Spinal cord (tissue), 10 donors: ENCODE results near the gene MRPS18C. TPM values are rescaled to one million over a fixed set of nuclear protein-coding genes. Genes with fewer than 3 reads are reported as not detected.

Experiments
- DNase-seq, 6 donors: peaks; one replicate each; pipeline versions ENCODE4 v3.0.0 to v3.0.0-alpha.2; 2013 to 2015; ENCODE audit warnings: low spot score in 6 of 6, low read depth in 4 of 6
- H3K27ac ChIP-seq: one replicate; pipeline ENCODE4 v1.5.1; 2013; ENCODE audit warnings: low read depth, low read length, control low read depth
- H3K27me3 ChIP-seq: one replicate; pipeline ENCODE4 v1.6.1; 2013; ENCODE audit warnings: low read length; ENCODE audit not compliant: control insufficient read depth, insufficient read depth
- H3K36me3 ChIP-seq: one replicate; pipeline ENCODE4 v1.6.1; 2013; ENCODE audit warnings: low read length; ENCODE audit not compliant: control insufficient read depth, insufficient read depth
- H3K4me1 ChIP-seq: one replicate; pipeline ENCODE4 v1.6.1; 2013; ENCODE audit warnings: low read length; ENCODE audit not compliant: control insufficient read depth, insufficient read depth
- H3K4me3 ChIP-seq: one replicate; pipeline ENCODE4 v1.5.1; 2013; ENCODE audit warnings: low read depth, low read length, control low read depth
- H3K9me3 ChIP-seq: one replicate; pipeline ENCODE4 v1.6.1; 2013; ENCODE audit warnings: low read length; ENCODE audit not compliant: control insufficient read depth, insufficient read depth
- WGBS: methylation state at CpG from one replicate; pipeline ENCODE4 v1.1.5; 2013; ENCODE audit warnings: missing lambda C conversion rate; ENCODE audit not compliant: insufficient coverage; 5-methylcytosine and 5-hydroxymethylcytosine counted together
- long read RNA-seq, 4 donors: transcript quantifications; one replicate each; lab custom pipeline, GENCODE V29; 2026
- polyA plus RNA-seq, 2 donors: library from polyadenylated mRNA; unstranded; fragments of 120-200 nt; gene quantifications; one replicate each; pipeline ENCODE4 v1.2.1, GENCODE V29; 2013; ENCODE audit not compliant: insufficient read length in 2 of 2
- total RNA-seq, 2 donors: library from RNA; depleted of rRNA in 1 of 2; stranded (reverse); fragments of 120-200 nt in 1 of 2; fragments of >200 nt in 1 of 2; gene quantifications; one replicate each; pipeline versions ENCODE4 v1.2.3 to v1.2.4, GENCODE V29; 2013 to 2014
- donor health status: healthy.

MRPS18C gene
- total RNA-seq (10 to 100 TPM; 30.1 to 45.4 TPM), polyA plus RNA-seq (10 to 100 TPM; 59.8 to 64.7 TPM)
- long read RNA-seq, donor 1, transcript MRPS18C-201 (6 exons, 1,643 nt): major isoform, 42 of 46 reads
- long read RNA-seq, donor 1, partial matches to known transcripts: 0 of 46 reads
- long read RNA-seq, donor 1, other reads (novel, unspliced or antisense): 0 of 46 reads
- long read RNA-seq, donor 2, transcript MRPS18C-201 (6 exons, 1,643 nt): major isoform, 24 of 27 reads
- long read RNA-seq, donor 2, partial matches to known transcripts: 0 of 27 reads
- long read RNA-seq, donor 2, other reads (novel, unspliced or antisense): 0 of 27 reads
- long read RNA-seq, donor 3, transcript MRPS18C-201 (6 exons, 1,643 nt): major isoform, 28 of 29 reads
- long read RNA-seq, donor 3, partial matches to known transcripts: 0 of 29 reads
- long read RNA-seq, donor 3, other reads (novel, unspliced or antisense): 0 of 29 reads
- long read RNA-seq, donor 4, transcript MRPS18C-204 (5 exons, 666 nt): minor isoform, 16 of 121 reads
- long read RNA-seq, donor 4, transcript MRPS18C-201 (6 exons, 1,643 nt): major isoform, 75 of 121 reads
- long read RNA-seq, donor 4, partial matches to known transcripts: 6 of 121 reads
- long read RNA-seq, donor 4, other reads (novel, unspliced or antisense): 22 of 121 reads

- Histone ChIP-seq H3K36me3 (peaks cover 12% of the 10 kb centered on the region), H3K27ac (peak within 1 kb of the TSS; percentile 97), H3K4me1 (peaks cover 7% of the 10 kb centered on the region), H3K27me3 (no peaks in the 10 kb centered on the region), H3K4me3 (peak within 1 kb of the TSS; percentile 98), H3K9me3 (no peaks in the 10 kb centered on the region)
- WGBS: under 1% methylated on average over 53 of the region's 58 CpGs
- peak; percentile 95 to 100 (median 98) for DNase-seq
Observed at GRCh38 chr4:83455281-83456183, at the start of gene MRPS18C, which contains the start of gene HELQ. Gene MRPS18C (plus strand): TSS chr4:83456058. CDS start chr4:83456078, 20 bp downstream. Gene HELQ (minus strand): TSS chr4:83455823. CDS start chr4:83455693, 130 bp downstream.

GRCh38 chr4:83408908-83409307, 47.0 kb upstream of the MRPS18C start:
- no peaks in the 10 kb centered on the region for H3K4me1 ChIP-seq
- H3K9me3 ChIP-seq: no peaks in the 10 kb centered on the region
- WGBS: no CpG with 5 or more reads among the region's 1 CpG
- H3K27me3 ChIP-seq: no peaks in the 10 kb centered on the region
- H3K4me3 ChIP-seq: no peak overlapping the region
- no peak for DNase-seq
- no peaks in the 10 kb centered on the region for H3K36me3 ChIP-seq
- no peak overlapping the region for H3K27ac ChIP-seq

DNA sequence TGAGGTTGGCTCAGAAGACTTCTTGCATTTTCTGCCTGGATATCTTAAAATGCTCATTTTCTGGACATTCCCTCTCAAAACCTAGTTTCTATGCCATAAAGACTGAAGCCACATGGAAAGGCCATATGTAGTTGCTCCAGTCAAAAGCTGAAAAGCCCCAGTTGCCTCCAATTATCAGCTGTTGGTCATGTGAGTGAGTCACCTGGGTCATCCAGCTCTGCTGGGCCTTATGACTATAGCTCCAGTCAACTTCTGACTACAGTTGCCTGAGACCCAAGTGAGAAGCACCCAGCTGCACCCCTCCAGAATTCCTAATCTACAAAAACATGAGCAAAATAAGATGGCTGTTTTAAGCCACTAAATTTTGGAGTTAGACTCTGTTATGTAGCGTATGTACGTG, 42.2 kb upstream of the MRPS18C start:
- no peak for DNase-seq
- no CpG with 5 or more reads among the region's 2 CpGs for WGBS
- no peaks in the 10 kb centered on the region for H3K4me1 ChIP-seq

DNA sequence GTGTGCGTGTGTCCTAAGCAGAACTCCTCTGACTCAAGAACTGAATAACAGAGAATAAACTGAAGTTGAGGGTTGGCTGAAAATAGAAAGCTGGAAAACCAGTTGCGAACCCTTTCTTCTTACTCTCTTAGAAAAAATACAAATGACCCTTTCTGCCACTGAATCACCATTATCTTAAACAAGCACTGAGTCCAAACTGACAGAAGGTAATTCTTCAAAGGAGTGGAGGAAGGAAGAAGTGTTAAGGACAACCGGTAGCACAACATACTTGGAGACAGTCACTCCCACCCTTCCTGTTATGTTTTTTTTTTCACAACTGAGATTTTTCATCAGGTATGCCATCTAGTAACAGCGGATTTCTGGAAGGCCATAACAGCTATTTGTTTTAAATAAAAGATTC, 38.3 kb upstream of the MRPS18C start:
- WGBS: no CpG with 5 or more reads among the region's 4 CpGs

More for the DNA sequence above, 42.2 kb upstream of the MRPS18C start:
- Histone ChIP-seq H3K36me3 (peaks cover 7% of the 10 kb centered on the region), H3K9me3 (no peaks in the 10 kb centered on the region), H3K27me3 (no peaks in the 10 kb centered on the region), H3K27ac (no peak overlapping the region), H3K4me3 (no peak overlapping the region)

GRCh38 chr4:83418211-83418610, 37.6 kb upstream of the MRPS18C start:
- Histone ChIP-seq H3K9me3 (no peaks in the 10 kb centered on the region), H3K4me1 (no peaks in the 10 kb centered on the region), H3K27me3 (no peaks in the 10 kb centered on the region), H3K27ac (no peak overlapping the region), H3K4me3 (no peak overlapping the region), H3K36me3 (peaks cover 16% of the 10 kb centered on the region)
- DNase-seq: no peak

More for the DNA sequence above, 38.3 kb upstream of the MRPS18C start:
- H3K4me1 ChIP-seq: no peaks in the 10 kb centered on the region
- H3K27ac ChIP-seq: no peak overlapping the region
- H3K9me3 ChIP-seq: no peaks in the 10 kb centered on the region
- H3K4me3 ChIP-seq: no peak overlapping the region
- H3K27me3 ChIP-seq: no peaks in the 10 kb centered on the region
- no peak for DNase-seq
- peaks cover 16% of the 10 kb centered on the region for H3K36me3 ChIP-seq

DNA sequence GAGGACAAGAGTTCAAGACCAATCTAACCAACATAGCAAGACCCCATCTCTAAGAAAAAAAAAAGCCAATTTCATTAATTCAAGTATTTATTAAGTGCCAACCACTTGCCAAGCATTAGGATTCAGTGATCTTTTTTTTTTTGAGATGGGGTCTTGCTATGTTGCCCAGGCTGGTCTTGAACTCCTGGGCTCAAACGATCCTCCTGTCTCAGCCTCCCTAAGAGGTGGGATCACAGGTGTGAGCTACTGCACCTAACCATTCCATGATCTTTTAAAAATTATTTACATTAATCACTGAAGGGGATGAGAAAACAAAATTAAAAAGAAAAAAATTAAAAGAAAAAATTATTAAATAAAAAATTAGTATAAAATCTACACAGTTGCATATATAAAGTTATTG, 24.7 kb upstream of the MRPS18C start:
- H3K27ac ChIP-seq: no peak overlapping the region
- H3K4me3 ChIP-seq: no peak overlapping the region
- no peaks in the 10 kb centered on the region for H3K4me1 ChIP-seq
- H3K9me3 ChIP-seq: no peaks in the 10 kb centered on the region
- WGBS: no CpG with 5 or more reads among the region's 1 CpG
- no peaks in the 10 kb centered on the region for H3K27me3 ChIP-seq
- DNase-seq: no peak
- H3K36me3 ChIP-seq: peaks cover 6% of the 10 kb centered on the region

DNA sequence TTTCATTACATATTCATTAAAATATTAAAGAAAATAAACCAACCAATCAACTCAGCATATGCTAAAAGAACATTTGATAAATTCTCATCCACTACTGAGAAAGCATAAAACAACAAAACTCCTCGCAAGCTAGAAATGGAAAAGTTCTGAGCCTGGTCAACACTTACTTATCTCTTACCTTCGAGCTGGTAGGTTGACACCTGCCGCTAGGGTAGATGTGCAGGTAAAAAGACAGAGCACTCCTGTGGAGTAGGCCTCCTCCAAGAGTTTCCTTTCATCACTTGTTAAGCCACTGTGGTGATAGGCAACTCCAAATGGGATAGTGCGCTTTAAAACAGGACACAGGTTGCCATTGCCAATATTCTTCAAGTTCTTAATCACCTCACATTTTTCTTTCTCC, 19.2 kb upstream of the MRPS18C start:
- no peak for DNase-seq
- Histone ChIP-seq H3K4me1 (no peaks in the 10 kb centered on the region), H3K9me3 (no peaks in the 10 kb centered on the region), H3K4me3 (no peak overlapping the region), H3K27me3 (no peaks in the 10 kb centered on the region), H3K27ac (no peak overlapping the region), H3K36me3 (peaks cover 12% of the 10 kb centered on the region)
- WGBS: no CpG with 5 or more reads among the region's 4 CpGs

DNA sequence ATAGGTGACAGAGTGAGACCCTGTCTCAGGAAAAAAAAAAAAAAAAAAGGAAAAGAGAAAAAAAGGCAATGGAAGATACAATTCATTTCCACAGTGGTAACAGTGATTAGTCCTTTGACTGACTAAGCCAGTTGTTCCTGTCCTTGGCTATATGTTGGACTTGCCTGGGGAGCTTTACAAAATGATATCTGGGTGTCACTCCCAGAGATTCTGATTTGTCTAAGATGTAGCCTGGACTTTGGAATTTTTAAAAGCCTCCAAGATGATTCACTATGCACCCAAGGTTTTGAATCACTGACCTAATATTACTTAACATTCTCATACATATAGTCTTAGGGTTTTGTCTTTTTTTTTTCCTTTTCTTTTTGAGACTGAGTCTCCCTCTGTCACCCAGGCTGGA, 17.1 kb upstream of the MRPS18C start:
- Histone ChIP-seq H3K27me3 (no peaks in the 10 kb centered on the region), H3K36me3 (peaks cover 16% of the 10 kb centered on the region), H3K9me3 (no peaks in the 10 kb centered on the region), H3K27ac (no peak overlapping the region), H3K4me3 (no peak overlapping the region), H3K4me1 (no peaks in the 10 kb centered on the region)
- DNase-seq: no peak

GRCh38 chr4:83440148-83440814, 15.6 kb upstream of the MRPS18C start:
- peaks cover 16% of the 10 kb centered on the region for H3K36me3 ChIP-seq
- no peak overlapping the region for H3K27ac ChIP-seq
- WGBS: no CpG with 5 or more reads among the region's 1 CpG
- no peak overlapping the region for H3K4me3 ChIP-seq
- no peaks in the 10 kb centered on the region for H3K9me3 ChIP-seq
- no peaks in the 10 kb centered on the region for H3K27me3 ChIP-seq
- no peaks in the 10 kb centered on the region for H3K4me1 ChIP-seq
- DNase-seq: no peak
